HepG2 (cell line): Measurements from ENCODE around the gene FAM234B. TPM values are rescaled to one million over a fixed set of nuclear protein-coding genes. Genes with fewer than 3 reads are reported as not detected.

Source experiments
- ATAC-seq: fragments of 200-7000 bp; cut with Tn5 transposase; 3 replicates; pipeline ENCODE4 v1.9.1; 2020; ENCODE audit warnings: mild to moderate bottlenecking, moderate library complexity
- BruUV-seq: library from RNA; stranded (reverse); fragments of 400-500 nt; replicated peaks from 2 replicates; lab custom pipeline; 2021; lab: Mats Ljungman, UMichigan
- CTCF ChIA-PET: fragments of 300-600 bp; formaldehyde crosslinking; extraction: SDS; loops from one replicate; lab custom pipeline; 2021; ENCODE audit warnings: low total read pairs, inconsistent platforms, low intra/inter-chr PET ratio; lab: Yijun Ruan, JAX
- POLR2A ChIA-PET: fragments of 350-600 bp; sonication (Branson Sonifier 250); formaldehyde crosslinking; loops from one replicate; lab custom pipeline; 2020; ENCODE audit warnings: antibody characterized with exemption, inconsistent platforms; lab: Yijun Ruan, JAX
- DNase-seq: peaks from one replicate; pipeline ENCODE4 v3.0.0-alpha.2; 2015; ENCODE audit warnings: low spot score
- FAIRE-seq: peaks from 3 replicates; lab custom pipeline; 2011; peaks lifted over from hg19 to GRCh38; lab: Jason Lieb, UNC
- H2AFZ ChIP-seq: one replicate; pipeline ENCODE4 v1.6.1; 2011; ENCODE audit warnings: low read length, inconsistent platforms
- H3K27ac ChIP-seq: fragments of 300-600 bp; 3 replicates; pipeline ENCODE4 v1.8.0; 2011; ENCODE audit warnings: mixed run types, mild to moderate bottlenecking, mixed read lengths, low read length, inconsistent platforms; ENCODE audit not compliant: insufficient read depth; ENCODE audit errors: extremely low read length
- H3K27me3 ChIP-seq, 2 experiments: fragments of 200-600 bp in 1 of 2; 2 replicates in 1 of 2; 3 replicates in 1 of 2; pipeline versions ENCODE4 v1.6.0 to v1.8.0; 2011; ENCODE audit warnings: low read length in 2 of 2, mild to moderate bottlenecking in 2 of 2, moderate library complexity in 2 of 2, inconsistent platforms in 1 of 2; ENCODE audit not compliant: insufficient read depth in 2 of 2, control insufficient read depth in 1 of 2
- H3K36me3 ChIP-seq, 2 experiments: fragments of 200-600 bp in 1 of 2; replicated peaks in 1 of 2; 2 replicates in 1 of 2; 3 replicates in 1 of 2; pipeline versions ENCODE4 v1.5.1 to v1.8.0; 2011; ENCODE audit warnings: low read length in 2 of 2, inconsistent platforms in 1 of 2; ENCODE audit not compliant: insufficient read depth in 2 of 2, control insufficient read depth in 1 of 2
- H3K4me1 ChIP-seq: 2 replicates; pipeline ENCODE4 v1.5.1; 2012; ENCODE audit warnings: low read length, inconsistent platforms; ENCODE audit not compliant: insufficient read depth
- H3K4me2 ChIP-seq: 2 replicates; pipeline ENCODE4 v1.6.0; 2011; ENCODE audit warnings: low read depth, low read length, inconsistent platforms
- H3K4me3 ChIP-seq, 3 experiments: fragments of 200-600 bp in 1 of 3; sonication (generic), shearing (Covaris generic) in 1 of 3; replicated peaks in 1 of 3; 2 replicates each; pipeline ENCODE4 v1.5.1; 2011 to 2016; ENCODE audit warnings: low read length in 3 of 3, inconsistent platforms in 2 of 3, low read depth in 2 of 3, mild to moderate bottlenecking in 2 of 3, control low read depth in 1 of 3, mixed read lengths in 1 of 3; ENCODE audit not compliant: insufficient read depth in 1 of 3
- H3K79me2 ChIP-seq: one replicate; pipeline ENCODE4 v1.6.1; 2011; ENCODE audit warnings: low read length, inconsistent platforms; ENCODE audit not compliant: insufficient read depth
- H3K9ac ChIP-seq: 2 replicates; pipeline ENCODE4 v1.6.0; 2011; ENCODE audit warnings: mild to moderate bottlenecking, low read depth, low read length, inconsistent platforms; ENCODE audit not compliant: insufficient read depth
- H3K9me3 ChIP-seq: 2 replicates; pipeline ENCODE4 v1.5.1; 2012; ENCODE audit warnings: mild to moderate bottlenecking, low read length
- H4K20me1 ChIP-seq: 2 replicates; pipeline ENCODE4 v1.6.0; 2011; ENCODE audit warnings: inconsistent platforms, mild to moderate bottlenecking, low read length, moderate library complexity; ENCODE audit not compliant: insufficient read depth
- FOXP1 ChIP-seq, 2 experiments: fragments of 450-650 bp in 1 of 2; IDR thresholded peaks; 2 replicates each; pipeline ENCODE4 v1.6.1; 2017 to 2018; ENCODE audit warnings: antibody characterized with exemption in 1 of 2
- HNRNPK ChIP-seq: fragments of 200-400 bp; formaldehyde crosslinking; IDR thresholded peaks from 2 replicates; pipeline ENCODE4 v1.6.1; 2018; ENCODE audit warnings: low read length, low read depth, moderate library complexity, mild to moderate bottlenecking; ENCODE audit not compliant: poor library complexity, severe bottlenecking
- HOXD1 ChIP-seq: sonication (generic); formaldehyde crosslinking; IDR thresholded peaks from 2 replicates; pipeline ENCODE4 v1.5.0; 2020; ENCODE audit warnings: missing genetic modification reagents
- REL ChIP-seq: sonication (generic); formaldehyde crosslinking; conservative IDR thresholded peaks from 2 replicates; pipeline ENCODE4 v1.8.0; 2022; ENCODE audit warnings: mild to moderate bottlenecking, missing genetic modification reagents, moderate library complexity
- UBTF ChIP-seq: sonication (generic); formaldehyde crosslinking; IDR thresholded peaks from 2 replicates; pipeline ENCODE4 v1.4.0; 2020; ENCODE audit warnings: mild to moderate bottlenecking, missing genetic modification reagents
- ZNF12 ChIP-seq: sonication (generic); formaldehyde crosslinking; IDR thresholded peaks from 2 replicates; pipeline ENCODE4 v1.5.0; 2020; ENCODE audit warnings: missing genetic modification reagents
- ZNF30 ChIP-seq: sonication (generic); formaldehyde crosslinking; IDR thresholded peaks from 2 replicates; pipeline ENCODE4 v1.5.0; 2020; ENCODE audit warnings: mild to moderate bottlenecking, missing genetic modification reagents
- ZNF430 ChIP-seq: sonication (generic); formaldehyde crosslinking; IDR thresholded peaks from 2 replicates; pipeline ENCODE4 v1.9.0; 2021; ENCODE audit warnings: mild to moderate bottlenecking, missing genetic modification reagents
- ZNF740 ChIP-seq: sonication (generic); formaldehyde crosslinking; IDR thresholded peaks from 2 replicates; pipeline ENCODE4 v1.4.0; 2020; ENCODE audit warnings: missing genetic modification reagents
- WGBS: methylation state at CpG from one replicate; pipeline ENCODE4 v1.1.6; 2017; ENCODE audit warnings: low lambda C conversion rate; 5-methylcytosine and 5-hydroxymethylcytosine counted together
- in situ Hi-C: cut with HindIII; loops from 2 replicates; pipeline ENCODE4 v1.10.0; 2017; ENCODE audit warnings: low pct_unique_long_range_greater_than_20kb; ENCODE audit not compliant: extremely low pct_ligation_motif_present
- intact Hi-C: fragments of 100-400 bp; cut with micrococcal nuclease; formaldehyde crosslinking; loops from one replicate; pipeline ENCODE4 v1.10.0; 2022; ENCODE audit not compliant: unreplicated experiment
- polyA plus RNA-seq, 8 experiments: library from polyadenylated mRNA; depleted of rRNA in 3 of 8; stranded (reverse) in 7 of 8; unstranded in 1 of 8; fragments of >200 nt; fragmentation: Illumina TruSeq in 4 of 8; extraction: Trizol in 4 of 8; gene quantifications; 2 replicates each; pipeline versions ENCODE4 v1.2.1 to v1.2.3, GENCODE V29; 2011 to 2016; ENCODE audit warnings: low read depth in 4 of 8, missing spikeins in 1 of 8, mixed read lengths in 1 of 8; ENCODE audit not compliant: insufficient read depth in 1 of 8
- total RNA-seq, 5 experiments: library from RNA; depleted of rRNA; stranded (reverse); fragments of >200 nt; fragmentation: Illumina TruSeq; extraction: Trizol; gene quantifications; 2 replicates each; pipeline ENCODE4 v1.2.3, GENCODE V29; 2016; ENCODE audit warnings: low read depth in 1 of 5
- TF ChIP-seq, protein P1 (sequence below): sonication (generic); formaldehyde crosslinking; conservative IDR thresholded peaks from 2 replicates; pipeline ENCODE4 v1.4.0; 2020; ENCODE audit warnings: mild to moderate bottlenecking, missing genetic modification reagents, moderate library complexity

FAM234B gene
- total and polyA plus RNA-seq, 2 of the 13 experiments (the other 11 are each of a cell fraction or from before 2014, with no cell fraction given): 7.8 to 13.8 TPM

- DNase-seq: no peak
- Histone ChIP-seq H3K9ac (peak overlapping the region; percentile 58), H3K4me3 (peak overlapping the region; percentile 66 to 84 (median 74)), H3K4me2 (peak overlapping the region; percentile 96), H3K79me2 (peaks cover 3% of the 10 kb centered on the region), H3K9me3 (no peaks in the 10 kb centered on the region), H3K27ac (peak overlapping the region; percentile 45)
- intact Hi-C loops (loop anchor here (2.0 to 5.0 kb wide), 2 partner anchors 78 to 102 kb away; partner anchors contain the start of gene GSG1), in situ Hi-C loops (no loop called here)
- TSS peak; percentile 85 for BruUV-seq
- WGBS: 0% methylated on average over 3 of the region's 16 CpGs
- no peak for FAIRE-seq
- POLR2A ChIA-PET: no interaction called here
- TF ChIP-seq, protein P1, sequence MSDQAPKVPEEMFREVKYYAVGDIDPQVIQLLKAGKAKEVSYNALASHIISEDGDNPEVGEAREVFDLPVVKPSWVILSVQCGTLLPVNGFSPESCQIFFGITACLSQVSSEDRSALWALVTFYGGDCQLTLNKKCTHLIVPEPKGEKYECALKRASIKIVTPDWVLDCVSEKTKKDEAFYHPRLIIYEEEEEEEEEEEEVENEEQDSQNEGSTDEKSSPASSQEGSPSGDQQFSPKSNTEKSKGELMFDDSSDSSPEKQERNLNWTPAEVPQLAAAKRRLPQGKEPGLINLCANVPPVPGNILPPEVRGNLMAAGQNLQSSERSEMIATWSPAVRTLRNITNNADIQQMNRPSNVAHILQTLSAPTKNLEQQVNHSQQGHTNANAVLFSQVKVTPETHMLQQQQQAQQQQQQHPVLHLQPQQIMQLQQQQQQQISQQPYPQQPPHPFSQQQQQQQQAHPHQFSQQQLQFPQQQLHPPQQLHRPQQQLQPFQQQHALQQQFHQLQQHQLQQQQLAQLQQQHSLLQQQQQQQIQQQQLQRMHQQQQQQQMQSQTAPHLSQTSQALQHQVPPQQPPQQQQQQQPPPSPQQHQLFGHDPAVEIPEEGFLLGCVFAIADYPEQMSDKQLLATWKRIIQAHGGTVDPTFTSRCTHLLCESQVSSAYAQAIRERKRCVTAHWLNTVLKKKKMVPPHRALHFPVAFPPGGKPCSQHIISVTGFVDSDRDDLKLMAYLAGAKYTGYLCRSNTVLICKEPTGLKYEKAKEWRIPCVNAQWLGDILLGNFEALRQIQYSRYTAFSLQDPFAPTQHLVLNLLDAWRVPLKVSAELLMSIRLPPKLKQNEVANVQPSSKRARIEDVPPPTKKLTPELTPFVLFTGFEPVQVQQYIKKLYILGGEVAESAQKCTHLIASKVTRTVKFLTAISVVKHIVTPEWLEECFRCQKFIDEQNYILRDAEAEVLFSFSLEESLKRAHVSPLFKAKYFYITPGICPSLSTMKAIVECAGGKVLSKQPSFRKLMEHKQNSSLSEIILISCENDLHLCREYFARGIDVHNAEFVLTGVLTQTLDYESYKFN (CRISPR knock-in tag): 0 out of 2 replicates have a peak, but pooled peaks have one; percentile 3
- TF ChIP-seq FOXP1 (IDR thresholded peaks at IDR 0.05): no peak
- TF ChIP-seq FOXP1 (CRISPR knock-in tag; IDR thresholded peaks at IDR 0.05): no peak
- no peak for TF ChIP-seq REL
- 0 out of 2 replicates have a peak, but pooled peaks have one; percentile 36 for TF ChIP-seq HOXD1
- 0 out of 2 replicates have a peak, but pooled peaks have one; percentile 9 for TF ChIP-seq ZNF740
- 0 out of 2 replicates have a peak, but pooled peaks have one; percentile 3 for TF ChIP-seq ZNF12 (CRISPR knock-in tag)
- TF ChIP-seq ZNF430 (CRISPR knock-in tag): 0 out of 2 replicates have a peak, but pooled peaks have one; percentile 19
- TF ChIP-seq HNRNPK: peak; percentile 1
- peak; percentile 14; the same call in 1 of the 2 replicates for TF ChIP-seq UBTF (CRISPR knock-in tag)
- TF ChIP-seq ZNF30 (CRISPR knock-in tag): 0 out of 2 replicates have a peak, but pooled peaks have one; percentile 13
- TF ChIP-seq, all 625 proteins: peak for 8
- peak; percentile 69 for ATAC-seq
- Histone ChIP-seq H3K4me1 (peaks cover 30% of the 10 kb centered on the region), H4K20me1 (peaks cover 4% of the 10 kb centered on the region; the same call in 1 of the 2 replicates), H3K36me3 (no peaks in the 10 kb centered on the region), H2AFZ (no peak overlapping the region), H3K27me3 (no peaks in the 10 kb centered on the region; a peak in 1 of 5 replicates)
- CTCF ChIA-PET: interaction anchor here (1.2 kb wide), 1 partner anchor 84 kb away, joined by 5 read pairs; no protein-coding TSS in a partner anchor
Observed at GRCh38 chr12:13000616-13000924, 43.6 kb upstream of the FAM234B start.
